Measurements from ENCODE around the gene IL21R.
"Not testable (repeated sequence)": the region's sequence is repeated elsewhere in the genome, so short reads cannot be mapped to it uniquely, and the experiment has no call there.

The IL21R gene

DNA sequence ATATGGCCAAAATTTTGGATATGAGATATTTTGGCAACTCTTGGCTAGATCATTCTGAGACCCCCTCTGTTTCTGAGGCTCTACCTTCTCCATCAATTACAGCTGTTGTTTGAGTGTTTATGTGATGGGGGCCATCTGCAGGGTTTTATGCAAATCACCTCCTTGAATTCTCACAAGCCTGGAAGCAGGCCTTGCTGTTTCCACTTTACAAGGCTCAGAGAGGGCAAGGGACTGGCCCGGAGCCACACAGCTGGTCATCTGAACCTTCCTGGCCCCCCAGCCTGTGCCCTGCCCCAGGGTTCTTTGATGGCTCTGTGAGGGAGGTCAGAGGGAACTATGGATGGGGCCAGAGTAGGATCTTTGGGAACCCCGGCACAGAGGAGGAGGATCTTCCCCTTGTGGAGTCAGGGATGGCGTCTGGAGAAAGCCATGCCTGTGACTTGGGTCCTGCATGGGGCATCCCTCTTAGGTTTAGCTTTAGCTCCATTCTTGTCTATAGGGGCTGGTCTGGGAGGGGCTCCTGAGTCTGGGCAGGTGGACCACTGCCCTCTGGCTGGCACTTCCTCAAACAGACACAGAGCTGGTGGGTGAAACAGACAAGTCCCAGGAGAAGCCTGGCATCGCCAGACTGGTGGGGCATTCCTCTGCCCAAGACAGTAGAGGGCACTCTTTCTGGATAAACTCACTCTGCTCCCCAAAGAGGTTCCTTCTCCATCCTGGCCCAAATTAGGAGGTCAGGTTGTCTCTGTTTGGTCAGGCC lies 26.2 kb downstream of the IL21R start:
- DNase-seq (ENCODE audit: low spot score), result no peak

DNA sequence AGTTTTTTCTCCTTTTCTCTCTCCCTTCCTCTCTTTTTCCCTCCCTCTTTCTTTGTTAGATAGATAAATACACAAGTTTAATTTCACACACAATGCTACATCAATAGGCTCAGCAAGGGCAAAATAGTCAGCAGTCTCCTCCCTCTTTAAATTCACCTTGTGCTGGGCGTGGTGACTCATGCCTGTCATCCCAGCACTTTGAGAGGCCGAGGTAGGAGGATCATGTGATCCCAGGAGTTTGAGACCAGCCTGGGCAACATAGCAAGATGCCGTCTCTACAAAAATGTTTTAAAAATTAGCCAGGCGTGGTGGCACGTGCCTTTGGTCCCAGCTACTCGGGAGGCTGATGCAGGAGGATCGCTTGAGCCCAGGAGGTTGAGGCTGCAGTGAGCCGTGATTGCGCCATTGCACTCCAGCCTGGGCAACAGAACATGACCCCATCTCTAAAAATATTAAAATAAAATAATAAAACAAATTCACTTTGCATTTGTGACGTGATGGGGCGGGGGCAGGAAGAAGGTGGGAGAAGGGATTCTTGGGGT lies 27.4 kb downstream of the IL21R start:
- DNase-seq (ENCODE audit: low spot score), result no peak

DNA sequence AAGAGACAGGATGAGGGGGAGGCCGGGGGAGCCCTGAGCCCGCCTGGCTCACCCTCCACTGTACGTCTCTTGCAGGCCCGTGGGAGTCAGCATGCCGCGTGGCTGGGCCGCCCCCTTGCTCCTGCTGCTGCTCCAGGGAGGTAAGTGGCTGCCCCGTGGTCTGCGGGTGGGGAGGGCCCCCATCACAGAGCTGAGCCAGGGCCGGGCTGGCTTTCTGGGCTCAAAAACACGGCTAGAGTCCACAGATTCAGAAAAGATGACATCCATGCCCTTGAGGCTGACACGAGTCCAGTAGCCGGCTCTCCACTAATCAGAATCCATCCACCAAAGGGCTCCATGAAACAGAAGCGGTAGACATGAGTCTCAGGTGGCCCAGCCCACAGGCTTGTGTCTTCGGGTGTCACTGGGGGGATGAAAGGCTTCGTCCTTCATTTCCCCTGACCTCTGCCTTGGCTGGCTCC lies 28.0 kb downstream of the IL21R start:
- DNase-seq (ENCODE audit: low spot score), result no peak

DNA sequence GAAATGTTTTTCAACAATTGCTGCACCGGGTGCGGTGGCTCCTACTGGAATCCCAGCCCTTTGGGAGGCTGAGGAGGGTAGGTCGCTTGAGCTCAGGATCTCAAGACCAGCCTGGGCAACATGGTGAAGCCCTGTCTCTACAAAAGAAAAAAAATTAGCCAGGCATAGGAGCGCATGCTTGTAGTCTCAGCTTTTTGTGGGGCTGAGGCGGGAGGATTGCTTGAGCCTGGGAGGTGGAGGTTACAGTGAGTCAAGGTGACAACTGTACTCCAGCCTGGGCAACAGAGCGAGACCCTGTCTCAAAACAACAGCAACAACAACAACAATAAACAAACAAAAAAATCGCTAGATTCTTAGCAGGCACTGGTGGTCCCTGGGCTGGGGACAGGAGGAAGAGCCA lies 28.5 kb downstream of the IL21R start:
- no peak for DNase-seq (ENCODE audit: low spot score)

DNA sequence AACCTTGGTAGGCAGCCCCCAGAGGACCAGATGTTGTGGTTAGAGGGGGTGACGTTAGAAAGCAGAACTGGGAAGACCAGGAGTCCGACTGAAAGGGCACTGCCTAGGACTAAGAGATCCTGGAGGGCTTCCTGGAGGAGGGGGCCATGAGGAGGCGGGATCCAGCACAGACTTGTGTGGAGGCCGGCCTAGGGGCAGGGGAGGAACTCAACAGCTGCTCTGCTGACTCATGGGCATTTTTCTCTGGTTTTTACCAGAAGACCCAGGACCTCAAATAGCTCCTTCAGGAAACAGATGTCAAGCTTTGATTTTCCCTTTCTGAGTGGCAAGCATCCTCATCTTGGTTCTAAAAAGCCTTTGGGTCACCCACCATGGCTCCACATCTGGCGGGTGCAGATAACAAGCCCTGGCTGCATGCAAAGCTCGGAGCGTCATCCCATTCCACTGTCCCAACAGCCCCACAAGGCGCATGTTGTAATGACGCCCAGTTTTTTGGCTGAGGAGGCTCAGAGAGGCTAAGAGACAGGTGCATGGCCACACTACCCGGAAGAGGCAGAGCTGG lies 29.0 kb downstream of the IL21R start:
- DNase-seq (ENCODE audit: low spot score), result no peak

DNA sequence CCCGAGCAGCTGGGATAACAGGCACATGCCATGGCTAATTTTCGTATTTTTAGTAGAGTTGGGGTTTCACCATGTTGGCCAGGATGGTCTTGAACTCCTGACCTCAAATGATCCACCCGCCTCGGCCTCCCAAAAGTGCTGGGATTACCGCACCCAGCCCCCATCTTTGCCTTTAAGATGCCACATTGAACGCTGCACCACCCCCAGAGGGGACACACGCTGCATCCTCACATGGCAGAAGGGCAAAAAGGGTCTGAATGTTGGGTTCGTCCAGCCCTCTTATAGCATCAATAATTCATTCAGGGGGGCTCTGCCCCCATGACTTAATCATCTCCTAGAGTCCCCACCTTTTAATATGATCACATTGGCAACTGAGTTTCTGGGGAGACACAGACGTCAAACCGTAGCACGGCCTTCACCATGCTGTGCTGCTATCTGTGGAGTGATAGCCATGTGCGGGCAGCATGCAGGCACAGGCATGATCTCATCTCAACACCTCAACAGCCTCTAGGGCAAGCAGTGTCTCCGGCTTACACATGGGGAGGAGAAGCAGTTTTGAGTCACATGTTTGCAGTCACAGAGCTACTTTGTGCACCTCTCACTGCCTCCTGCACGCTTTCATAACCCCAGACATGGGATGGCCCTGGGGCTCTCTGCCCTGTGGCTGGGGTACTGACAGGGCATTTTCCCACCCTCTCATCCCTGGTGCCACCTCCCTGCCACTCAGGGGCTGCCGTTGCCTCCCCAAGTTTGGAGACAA lies 30.0 kb downstream of the IL21R start:
- DNase-seq (ENCODE audit: low spot score), result no peak

DNA sequence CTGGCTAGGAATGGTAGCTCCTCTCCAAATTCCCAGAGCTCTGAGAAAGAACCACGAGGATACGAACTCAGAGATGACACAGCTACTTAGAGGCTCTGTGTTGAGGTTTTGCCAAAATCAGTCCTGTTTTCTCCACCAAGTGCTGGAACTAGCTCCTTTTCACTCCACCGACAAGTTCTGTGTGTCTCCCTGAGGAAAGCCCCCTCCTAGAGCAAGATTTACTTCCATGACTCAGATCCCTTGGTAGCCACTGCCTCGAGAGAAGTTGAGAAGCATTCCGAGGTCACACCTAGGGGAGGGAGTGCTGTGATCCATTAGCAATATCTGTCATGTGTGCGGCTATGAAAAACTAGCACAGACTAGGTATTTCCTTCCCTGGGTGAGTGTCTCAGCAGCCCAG lies 30.6 kb downstream of the IL21R start:
- no peak for DNase-seq (ENCODE audit: low spot score)

DNA sequence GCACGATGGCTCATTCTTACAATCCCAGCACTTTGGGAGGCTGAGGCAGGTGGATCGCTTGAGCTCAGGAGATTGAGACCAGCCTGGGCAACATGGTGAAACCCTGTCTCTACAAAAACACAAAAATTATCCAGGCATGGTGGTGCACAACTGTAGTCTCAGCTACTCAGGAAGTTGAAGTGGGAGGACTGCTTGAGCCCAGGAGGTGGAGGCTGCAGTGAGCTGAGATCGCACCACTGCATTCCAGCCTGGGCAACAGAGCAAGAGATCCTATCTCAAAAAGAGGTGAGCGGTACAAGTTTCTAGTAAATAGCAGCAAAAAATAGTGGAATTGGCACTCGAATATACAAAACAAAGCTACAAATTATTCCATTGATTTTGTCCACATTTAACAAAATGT lies 31.2 kb downstream of the IL21R start:
- DNase-seq (ENCODE audit: low spot score), result not testable (repeated sequence)

DNA sequence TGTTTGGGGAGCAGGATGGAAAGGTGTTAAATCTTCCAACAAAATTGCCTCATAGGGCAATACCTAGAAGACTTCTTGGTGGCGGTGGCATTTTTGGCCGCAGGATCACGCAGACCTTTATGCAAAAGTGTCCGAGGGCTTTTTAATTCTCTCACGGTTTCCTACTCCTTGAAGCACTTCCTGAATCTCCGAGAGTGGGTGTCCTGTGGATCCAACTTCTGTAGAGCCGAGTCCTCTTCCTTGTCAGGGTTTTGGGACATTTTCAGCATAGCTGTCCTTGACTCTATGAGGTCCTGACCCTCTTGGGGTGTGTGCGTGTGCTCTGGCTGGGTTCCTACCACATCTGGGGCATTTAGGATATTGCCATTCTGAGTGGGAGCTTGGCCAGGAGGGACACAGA lies 31.7 kb downstream of the IL21R start:
- no peak for DNase-seq (ENCODE audit: low spot score)

DNA sequence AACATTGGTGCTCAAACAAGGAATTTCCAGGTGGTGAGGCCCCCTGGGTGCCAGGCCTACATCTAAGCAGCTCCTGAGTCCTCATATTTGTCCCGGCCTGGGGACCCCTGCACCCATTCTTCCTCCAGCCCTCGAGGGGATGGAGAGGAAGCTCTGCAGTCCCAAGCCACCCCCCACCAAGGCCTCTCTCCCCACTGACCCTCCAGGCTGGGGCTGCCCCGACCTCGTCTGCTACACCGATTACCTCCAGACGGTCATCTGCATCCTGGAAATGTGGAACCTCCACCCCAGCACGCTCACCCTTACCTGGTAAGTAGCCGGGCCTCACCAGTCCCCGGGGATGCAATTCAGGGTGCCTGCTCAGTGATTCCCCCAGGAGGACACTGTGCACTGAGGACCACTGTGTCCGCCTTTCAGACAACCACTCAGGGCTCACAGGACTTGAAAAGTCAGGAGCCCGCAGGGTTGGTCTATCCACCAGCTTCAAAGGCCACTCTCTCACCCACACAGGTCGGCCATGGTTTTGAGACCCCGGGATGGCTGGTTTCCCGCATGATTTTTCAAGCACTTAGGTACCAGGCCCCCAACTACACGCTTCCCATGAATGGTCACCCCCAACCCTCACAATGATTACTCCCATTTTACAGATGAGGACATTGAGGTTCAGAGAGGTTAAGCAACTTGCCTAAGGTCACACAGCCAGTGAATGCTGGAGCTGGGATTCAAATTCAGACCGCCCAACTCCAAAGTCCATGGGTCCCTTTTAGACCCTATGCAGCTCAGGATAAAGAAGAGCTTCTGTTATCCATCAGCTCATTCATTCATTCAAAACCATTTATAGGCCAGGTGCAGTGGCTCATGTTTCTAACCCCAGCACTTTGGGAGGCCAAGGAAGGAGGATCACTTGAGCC lies 32.4 kb downstream of the IL21R start:
- DNase-seq (ENCODE audit: low spot score), result no peak

DNA sequence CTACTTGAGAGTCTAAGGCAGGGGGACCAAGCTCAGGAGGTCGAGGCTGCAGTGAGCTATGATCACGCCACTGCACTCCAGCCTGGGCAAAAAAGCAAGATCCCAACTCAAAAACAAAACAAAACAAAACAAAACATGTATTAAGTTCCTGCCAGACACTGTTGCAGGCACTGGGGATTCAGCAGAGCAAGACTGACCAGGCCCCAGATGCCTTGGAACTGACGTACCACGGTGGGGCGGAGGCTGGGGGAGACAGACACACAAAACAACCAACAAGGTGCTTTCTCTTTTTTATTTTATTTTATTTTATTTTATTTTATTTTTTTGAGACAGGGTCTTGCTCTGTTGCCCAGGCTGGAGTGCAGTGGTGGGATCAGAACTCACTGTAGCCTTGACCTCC lies 33.2 kb downstream of the IL21R start:
- DNase-seq (ENCODE audit: low spot score), result not testable (repeated sequence)

DNA sequence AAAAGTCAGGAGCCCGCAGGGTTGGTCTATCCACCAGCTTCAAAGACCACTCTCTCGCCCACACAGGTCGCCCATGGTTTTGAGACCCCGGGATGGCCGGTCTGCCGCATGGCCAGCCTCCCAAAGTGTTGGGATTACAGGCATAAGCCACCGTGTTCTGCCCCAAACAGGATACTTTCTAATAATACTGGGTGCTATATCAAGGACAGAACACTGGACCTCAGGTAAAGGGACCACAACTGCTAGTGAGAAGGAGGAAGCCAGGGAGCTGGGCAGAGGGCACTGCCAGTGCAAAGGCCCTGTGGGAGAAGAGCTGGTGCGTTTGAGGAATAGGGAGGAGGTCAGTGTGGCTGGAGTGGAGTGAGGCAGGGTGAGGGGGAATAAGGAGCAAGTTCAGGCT lies 34.1 kb downstream of the IL21R start:
- no peak for DNase-seq (ENCODE audit: low spot score)

DNA sequence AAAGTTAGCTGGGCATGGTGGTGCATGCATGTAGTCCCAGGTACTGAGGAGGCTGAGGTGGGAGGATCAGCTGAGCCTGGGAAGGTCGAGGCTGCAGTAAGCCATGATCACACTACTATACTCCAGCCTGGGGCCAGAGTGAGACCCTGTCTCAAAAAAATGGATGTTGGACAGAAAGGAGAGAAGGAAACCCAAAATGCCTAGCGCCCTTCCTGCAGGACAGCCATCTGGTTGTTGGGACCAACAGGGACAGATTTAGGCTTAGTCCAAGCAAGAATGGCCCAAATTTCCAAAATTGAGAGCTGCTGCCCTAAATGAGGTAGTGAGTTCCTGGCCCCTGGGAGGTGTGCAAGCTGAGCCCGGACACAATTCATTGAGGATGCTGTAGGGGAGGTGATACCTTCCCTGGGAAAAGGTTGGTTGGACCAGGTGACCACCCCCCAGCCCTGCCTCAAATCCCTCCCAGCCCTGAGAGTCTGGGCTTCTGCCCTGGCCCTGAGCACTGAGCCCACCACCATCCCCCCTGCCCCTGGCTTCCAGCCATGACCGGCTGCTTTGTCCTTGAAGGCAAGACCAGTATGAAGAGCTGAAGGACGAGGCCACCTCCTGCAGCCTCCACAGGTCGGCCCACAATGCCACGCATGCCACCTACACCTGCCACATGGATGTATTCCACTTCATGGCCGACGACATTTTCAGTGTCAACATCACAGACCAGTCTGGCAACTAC lies 35.1 kb downstream of the IL21R start:
- no peak for DNase-seq (ENCODE audit: low spot score)

DNA sequence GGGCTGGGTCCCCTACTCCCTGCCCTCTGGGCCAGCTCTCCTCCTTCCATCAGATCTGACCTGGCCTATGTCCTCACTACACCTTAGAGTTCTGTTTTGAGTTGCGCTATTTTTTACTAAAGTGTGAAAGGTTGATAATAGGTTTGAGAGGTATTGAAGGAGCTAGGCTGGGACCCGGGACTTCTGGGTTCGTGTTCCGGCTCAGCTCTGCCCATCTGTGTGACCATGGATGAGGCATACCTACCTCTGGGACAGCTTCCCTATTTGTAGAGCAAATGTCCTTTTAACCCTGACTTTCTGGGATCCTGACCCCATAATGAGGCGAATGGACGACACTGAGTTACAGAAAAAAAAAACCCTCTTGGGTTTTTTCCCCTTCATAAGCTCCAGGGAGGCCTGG lies 36.0 kb downstream of the IL21R start:
- no peak for DNase-seq (ENCODE audit: low spot score)

DNA sequence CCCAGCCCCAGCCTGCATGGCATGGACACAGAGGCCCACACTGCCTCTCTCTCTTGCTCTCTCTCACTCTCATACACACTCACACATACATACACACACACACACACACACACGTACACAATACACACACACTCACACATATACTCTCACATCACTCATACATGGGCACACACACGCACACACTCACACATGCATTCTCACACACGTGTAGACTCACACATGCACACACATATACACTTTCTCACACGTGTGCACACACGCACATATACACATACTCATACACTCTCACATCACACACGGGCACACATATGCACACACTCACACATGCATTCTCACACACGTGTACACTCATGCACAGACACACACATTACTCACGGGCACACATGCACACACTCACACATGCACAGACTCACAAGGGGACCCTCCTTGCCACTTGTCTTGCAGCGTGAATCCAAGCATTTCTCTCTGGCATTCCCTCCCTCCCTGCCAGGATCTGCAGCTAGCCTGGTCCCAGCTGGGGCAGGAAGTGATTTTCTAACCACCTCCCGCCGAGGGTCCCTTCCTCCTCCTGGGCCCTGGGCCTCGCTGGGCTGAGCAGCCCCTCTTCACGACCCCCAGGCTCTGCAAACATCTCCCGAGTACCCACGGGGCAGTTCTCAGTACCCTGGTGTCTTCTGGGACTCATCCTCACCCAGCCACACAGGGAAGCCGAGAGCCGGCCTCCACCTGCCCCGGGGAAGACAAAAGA lies 37.5 kb downstream of the IL21R start:
- DNase-seq (ENCODE audit: low spot score), result no peak

DNA sequence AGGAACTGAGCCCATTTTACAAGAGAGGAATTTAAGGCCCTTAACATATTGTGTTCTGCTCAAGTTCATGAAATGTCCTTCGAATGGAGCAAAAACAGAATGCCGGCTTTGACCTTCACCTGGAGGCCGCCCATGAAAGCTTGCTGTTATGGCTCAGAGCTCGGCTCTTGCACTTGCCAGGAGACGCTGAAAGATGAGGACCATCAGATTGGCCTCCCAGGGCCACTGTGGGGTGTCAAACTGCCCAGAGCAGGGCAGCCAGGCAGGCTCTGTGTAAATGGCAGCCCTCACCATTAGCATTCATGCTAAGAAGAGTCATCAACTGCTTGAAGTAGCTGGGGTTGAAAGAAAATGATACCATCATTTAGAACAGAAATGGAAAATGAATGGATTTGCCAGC lies 39.3 kb downstream of the IL21R start:
- DNase-seq (ENCODE audit: low spot score), result no peak

DNA sequence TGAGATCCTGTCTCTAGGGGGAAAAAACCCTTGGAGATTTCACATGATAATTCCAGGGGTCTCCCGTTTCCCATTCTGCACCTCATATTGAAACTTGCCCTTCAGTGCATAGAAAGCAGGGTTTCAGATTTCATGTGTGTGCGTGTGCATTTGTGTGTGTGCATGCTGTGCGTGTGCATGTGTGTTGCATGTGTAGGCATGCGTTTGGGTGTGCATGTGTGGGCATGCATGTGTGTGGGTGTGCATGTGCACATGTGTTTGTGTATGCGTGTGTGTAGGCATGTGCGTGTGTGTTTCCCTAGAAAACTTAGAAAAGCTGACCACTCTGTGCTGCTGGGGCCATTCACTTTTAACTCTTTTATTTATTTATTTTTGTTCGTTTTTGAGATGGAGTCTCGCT lies 40.0 kb downstream of the IL21R start:
- no peak for DNase-seq (ENCODE audit: low spot score)

DNA sequence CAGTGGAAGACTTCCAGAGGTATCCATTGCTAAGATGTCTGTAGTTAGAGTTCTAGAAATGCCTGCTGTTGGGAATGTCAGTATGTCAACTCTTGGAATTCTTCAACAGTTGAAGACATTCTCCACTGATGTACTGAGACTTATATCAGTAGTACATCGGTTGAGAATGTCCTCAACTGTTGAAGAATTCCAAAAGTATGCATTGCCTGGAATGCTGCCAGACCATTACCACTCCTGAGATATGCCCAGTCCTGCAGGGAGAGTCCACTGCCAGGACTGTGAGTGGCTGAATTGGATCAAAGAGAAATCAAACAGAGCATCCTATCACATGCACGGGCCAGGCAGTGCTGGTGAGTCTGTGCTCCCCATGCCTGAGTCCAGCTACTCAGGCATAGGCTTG lies 42.0 kb downstream of the IL21R start:
- no peak for DNase-seq (ENCODE audit: low spot score)

DNA sequence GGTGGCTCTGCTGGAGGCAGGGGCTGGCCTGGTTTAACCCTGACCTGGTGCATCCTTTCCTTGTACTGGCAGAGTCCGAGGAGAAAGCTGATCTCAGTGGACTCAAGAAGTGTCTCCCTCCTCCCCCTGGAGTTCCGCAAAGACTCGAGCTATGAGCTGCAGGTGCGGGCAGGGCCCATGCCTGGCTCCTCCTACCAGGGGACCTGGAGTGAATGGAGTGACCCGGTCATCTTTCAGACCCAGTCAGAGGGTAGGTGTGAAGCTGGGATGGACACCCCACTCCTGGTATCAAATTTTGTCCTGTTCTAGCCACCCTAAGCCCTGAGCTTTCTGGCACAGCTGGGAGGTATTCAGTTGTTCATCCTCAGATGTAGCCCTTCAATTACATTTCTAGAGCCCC lies 42.5 kb downstream of the IL21R start:
- DNase-seq (ENCODE audit: low spot score), result no peak

DNA sequence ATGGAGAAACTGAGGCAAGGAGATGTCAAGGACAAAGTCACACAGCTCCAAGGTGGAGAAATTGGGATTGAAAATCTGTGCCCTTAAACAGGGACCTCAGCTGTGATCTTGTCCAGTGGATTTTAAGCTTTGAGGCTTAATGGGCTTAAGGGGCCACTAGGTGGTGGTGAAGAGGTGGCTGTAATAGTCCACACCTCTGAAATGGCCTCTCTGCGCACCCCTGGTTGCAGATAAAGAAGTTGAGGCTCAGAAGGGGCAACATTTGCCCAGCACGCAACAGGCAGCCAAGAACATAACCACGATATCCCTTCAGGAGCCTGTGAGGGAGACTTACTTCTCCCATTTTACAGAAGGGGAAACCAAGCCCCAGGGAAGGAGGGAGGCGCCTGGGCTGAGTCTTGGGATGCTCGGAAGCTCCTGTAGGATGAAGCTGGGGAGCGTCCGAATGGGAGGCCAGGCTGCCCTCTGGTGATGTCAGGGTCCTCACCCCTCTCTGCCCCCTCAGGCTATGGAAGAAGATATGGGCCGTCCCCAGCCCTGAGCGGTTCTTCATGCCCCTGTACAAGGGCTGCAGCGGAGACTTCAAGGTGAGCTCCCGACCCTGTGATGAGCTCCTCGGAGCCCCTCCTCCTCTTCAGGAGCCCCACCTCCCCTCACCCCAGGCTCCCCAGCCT lies 43.7 kb downstream of the IL21R start:
- DNase-seq (ENCODE audit: low spot score), result no peak
